Caco-2 (cell line): ENCODE measurements around the gene SMPDL3A. TPM values are rescaled to one million over a fixed set of nuclear protein-coding genes. Genes with fewer than 3 reads are reported as not detected.

Experiments
- BruUV-seq: library from RNA; stranded (reverse); fragments of 400-500 nt; replicated peaks from 2 replicates; lab custom pipeline; 2021; lab: Mats Ljungman, UMichigan
- CTCF ChIA-PET: fragments of 300-600 bp; sonication (Branson Sonifier 250); formaldehyde crosslinking; loops from one replicate; lab custom pipeline; 2022; ENCODE audit warnings: antibody characterized with exemption; lab: Charles Lee
- POLR2A ChIA-PET: fragments of 300-600 bp; sonication (Branson Sonifier 250); formaldehyde crosslinking; loops from one replicate; lab custom pipeline; 2022; ENCODE audit warnings: antibody characterized with exemption; lab: Charles Lee
- DNase-seq, 2 experiments: peaks; one replicate each; pipeline versions ENCODE4 v3.0.0 to v3.0.0-alpha.2; 2020 to 2022
- H3K27me3 ChIP-seq: replicated peaks from 2 replicates; pipeline ENCODE4 v1.6.0; 2011; ENCODE audit warnings: low read length; ENCODE audit not compliant: control insufficient read depth, insufficient read depth
- H3K36me3 ChIP-seq: 2 replicates; pipeline ENCODE4 v1.5.1; 2011; ENCODE audit warnings: low read length; ENCODE audit not compliant: control insufficient read depth, insufficient read depth
- H3K4me1 ChIP-seq: fragments of 250-450 bp; sonication (Bioruptor Pico); 2 replicates; pipeline ENCODE4 v1.5.1; 2020; ENCODE audit warnings: mild to moderate bottlenecking
- H3K4me3 ChIP-seq: 2 replicates; pipeline ENCODE4 v1.5.1; 2011; ENCODE audit warnings: low read depth, mild to moderate bottlenecking, control low read depth, low read length
- H3K9me3 ChIP-seq: fragments of 250-450 bp; sonication (Bioruptor Pico); 2 replicates; pipeline ENCODE4 v1.5.1; 2020; ENCODE audit warnings: mild to moderate bottlenecking, moderate library complexity
- H3K27ac Mint-ChIP-seq: one replicate; pipeline ENCODE4 v1.8.0; 2022; ENCODE audit warnings: mixed read lengths; ENCODE audit not compliant: unreplicated experiment
- H3K27me3 Mint-ChIP-seq: one replicate; pipeline ENCODE4 v1.8.0; 2022; ENCODE audit warnings: mixed read lengths; ENCODE audit not compliant: insufficient read depth, unreplicated experiment
- H3K36me3 Mint-ChIP-seq: one replicate; pipeline ENCODE4 v1.8.0; 2022; ENCODE audit warnings: mild to moderate bottlenecking, mixed read lengths; ENCODE audit not compliant: insufficient read depth, unreplicated experiment
- H3K4me1 Mint-ChIP-seq: one replicate; pipeline ENCODE4 v1.8.0; 2022; ENCODE audit warnings: low read depth, mixed read lengths; ENCODE audit not compliant: unreplicated experiment
- H3K4me3 Mint-ChIP-seq: one replicate; pipeline ENCODE4 v1.8.0; 2022; ENCODE audit warnings: mild to moderate bottlenecking, moderate library complexity, mixed read lengths; ENCODE audit not compliant: unreplicated experiment
- H3K9me3 Mint-ChIP-seq: one replicate; pipeline ENCODE4 v1.8.0; 2022; ENCODE audit warnings: mixed read lengths; ENCODE audit not compliant: unreplicated experiment
- CTCF ChIP-seq, 2 experiments: fragments of 200-600 bp in 1 of 2; IDR thresholded peaks; 1 replicate in 1 of 2; 2 replicates in 1 of 2; pipeline versions ENCODE4 v1.5.1 to v1.8.0; 2011 to 2022; ENCODE audit warnings: antibody characterized with exemption in 1 of 2, control low read depth in 1 of 2, inconsistent platforms in 1 of 2, low read depth in 1 of 2, low read length in 1 of 2, mild to moderate bottlenecking in 1 of 2, moderate library complexity in 1 of 2; ENCODE audit not compliant: insufficient read depth in 1 of 2, severe bottlenecking in 1 of 2, unreplicated experiment in 1 of 2
- intact Hi-C: fragments of 100-400 bp; cut with micrococcal nuclease; formaldehyde crosslinking; loops from one replicate; pipeline ENCODE4 v1.10.0; 2022; ENCODE audit not compliant: unreplicated experiment
- total RNA-seq: library from RNA; stranded (reverse); gene quantifications from 2 replicates; pipeline ENCODE4 v1.2.3, GENCODE V29; 2022

SMPDL3A gene
- total RNA-seq, 1 experiment from 2014 or later, result 21.7 TPM

DNA sequence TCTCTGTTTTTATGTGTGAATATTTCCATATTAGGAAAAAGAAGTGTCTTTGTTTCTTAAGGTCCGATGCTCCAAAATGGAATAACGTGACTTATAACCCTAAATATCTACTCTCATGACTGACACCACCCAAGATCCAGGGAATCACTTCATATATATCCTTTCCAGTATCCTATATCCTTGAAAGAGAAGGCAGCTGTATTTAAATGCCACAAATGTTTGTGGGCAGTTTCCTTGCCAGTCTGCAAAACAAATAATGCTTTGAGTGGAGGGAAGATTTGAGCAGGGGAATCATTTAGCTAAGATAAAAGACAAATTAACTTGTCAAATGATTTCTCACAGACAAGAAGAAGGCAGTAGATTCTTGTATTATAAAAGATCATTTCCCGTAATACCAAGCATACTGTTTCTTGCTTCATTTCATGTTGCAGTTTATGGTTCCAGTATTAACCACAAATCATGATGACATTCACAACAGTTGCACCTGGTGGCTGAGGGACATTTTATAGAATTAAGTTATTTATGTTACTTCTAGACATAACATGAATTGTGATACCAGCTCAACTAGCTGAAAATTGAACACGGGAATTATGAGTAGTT lies 39.5 kb upstream of the SMPDL3A start:
- Mint-ChIP-seq H3K27ac (no peak overlapping the region), H3K36me3 (no peaks in the 10 kb centered on the region), H3K9me3 (peaks cover 5% of the 10 kb centered on the region), H3K4me3 (no peak overlapping the region), H3K4me1 (peaks cover 9% of the 10 kb centered on the region), H3K27me3 (no peaks in the 10 kb centered on the region)
- Histone ChIP-seq H3K9me3 (no peaks in the 10 kb centered on the region), H3K36me3 (no peaks in the 10 kb centered on the region), H3K27me3 (no peaks in the 10 kb centered on the region), H3K4me1 (peaks cover 16% of the 10 kb centered on the region), H3K4me3 (no peak overlapping the region)
- no peak for DNase-seq
- POLR2A ChIA-PET, result no interaction called here
- CTCF ChIA-PET, result no interaction called here
- TF ChIP-seq CTCF (IDR thresholded peaks at IDR 0.05; ENCODE audit: insufficient read depth in 1 of 2, low read depth in 1 of 2, low read length in 1 of 2, severe bottlenecking in 1 of 2, unreplicated experiment in 1 of 2), result no peak
- no TSS peak for BruUV-seq
- intact Hi-C loops, result no loop called here

DNA sequence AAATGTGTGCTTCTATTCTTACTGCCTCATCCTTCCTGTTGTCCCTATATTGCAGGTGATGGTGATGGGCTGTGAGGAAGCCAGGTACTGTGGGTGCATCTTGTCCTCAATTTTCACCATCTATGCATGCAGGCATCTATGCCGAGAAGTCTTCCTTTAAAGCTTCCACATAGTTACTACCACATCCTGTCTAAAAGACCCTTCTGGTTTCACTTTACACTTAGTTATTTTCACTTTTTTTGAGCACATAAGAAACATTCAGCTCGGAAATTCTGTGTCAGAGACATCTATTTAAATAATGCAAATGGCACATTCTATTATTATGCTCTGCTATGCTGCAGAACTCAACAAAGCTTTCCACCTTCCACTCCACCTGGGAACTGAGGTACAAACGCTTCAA lies 37.7 kb upstream of the SMPDL3A start:
- no TSS peak for BruUV-seq
- Histone ChIP-seq H3K36me3 (no peaks in the 10 kb centered on the region), H3K4me1 (peaks cover 24% of the 10 kb centered on the region), H3K27me3 (no peaks in the 10 kb centered on the region), H3K4me3 (no peak overlapping the region), H3K9me3 (no peaks in the 10 kb centered on the region)
- intact Hi-C loops, result no loop called here
- ChIA-PET CTCF (interaction anchor here (0.5 kb wide), 1 partner anchor 112 kb away, joined by 3 read pairs; no protein-coding TSS in a partner anchor), POLR2A (no interaction called here)
- H3K4me3 Mint-ChIP-seq, result no peak overlapping the region
- peaks cover 21% of the 10 kb centered on the region for H3K9me3 Mint-ChIP-seq
- DNase-seq, result no peak
- no peak for TF ChIP-seq CTCF (IDR thresholded peaks at IDR 0.05; ENCODE audit: insufficient read depth in 1 of 2, low read depth in 1 of 2, low read length in 1 of 2, severe bottlenecking in 1 of 2, unreplicated experiment in 1 of 2)
- H3K36me3 Mint-ChIP-seq, result no peaks in the 10 kb centered on the region
- no peaks in the 10 kb centered on the region for H3K27me3 Mint-ChIP-seq
- peaks cover 16% of the 10 kb centered on the region for H3K4me1 Mint-ChIP-seq
- no peak overlapping the region for H3K27ac Mint-ChIP-seq

DNA sequence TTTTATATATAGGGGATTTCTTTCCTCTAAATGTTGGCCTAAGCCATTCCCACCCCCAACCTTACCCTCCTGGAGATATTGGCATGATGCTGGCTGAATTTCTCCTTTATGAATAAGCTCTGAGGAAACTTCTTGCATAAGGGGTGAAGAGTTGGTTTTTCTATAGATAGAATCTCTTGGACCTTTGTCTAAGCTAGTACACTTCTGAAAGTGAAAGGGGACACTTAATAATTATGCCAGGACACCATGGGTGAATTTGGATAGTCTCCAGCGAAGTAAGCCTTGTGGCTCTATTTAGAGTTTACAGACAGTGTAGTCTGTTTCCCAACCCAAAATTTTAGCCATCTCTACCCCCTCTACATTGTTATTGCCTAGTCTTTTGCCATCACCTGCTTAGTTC lies 36.6 kb upstream of the SMPDL3A start:
- Mint-ChIP-seq H3K4me1 (peaks cover 27% of the 10 kb centered on the region), H3K36me3 (no peaks in the 10 kb centered on the region), H3K27ac (no peak overlapping the region), H3K4me3 (no peak overlapping the region), H3K9me3 (peaks cover 32% of the 10 kb centered on the region), H3K27me3 (no peaks in the 10 kb centered on the region)
- H3K4me3 ChIP-seq, result no peak overlapping the region
- POLR2A ChIA-PET, result no interaction called here
- no peak for TF ChIP-seq CTCF (IDR thresholded peaks at IDR 0.05; ENCODE audit: insufficient read depth in 1 of 2, low read depth in 1 of 2, low read length in 1 of 2, severe bottlenecking in 1 of 2, unreplicated experiment in 1 of 2)
- no peaks in the 10 kb centered on the region for H3K27me3 ChIP-seq
- no peak for DNase-seq
- no peaks in the 10 kb centered on the region for H3K9me3 ChIP-seq
- H3K36me3 ChIP-seq, result no peaks in the 10 kb centered on the region
- CTCF ChIA-PET, result interaction anchor here (1.2 kb wide), 1 partner anchor 8 kb away, joined by 5 read pairs; no protein-coding TSS in a partner anchor
- intact Hi-C loops, result no loop called here
- BruUV-seq, result no TSS peak
- peaks cover 30% of the 10 kb centered on the region for H3K4me1 ChIP-seq
